Peyer's patch (tissue), 4 donors: ENCODE measurements around the gene SEC22A.

Experiments used
- POLR2A ChIP-seq, 2 donors: fragments of 450-650 bp; IDR thresholded peaks; one replicate each; pipeline ENCODE4 v1.5.1; 2017; ENCODE audit warnings: antibody characterized with exemption in 2 of 2, mild to moderate bottlenecking in 2 of 2, moderate library complexity in 2 of 2
- TF ChIP-seq, protein P1 (sequence below), 6 experiments: fragments of 450-650 bp in 4 of 6; fragments of 200-600 bp in 2 of 6; sonication (generic) in 1 of 6; IDR thresholded peaks; one replicate each; pipeline ENCODE4 v1.5.1; 2017 to 2019; ENCODE audit warnings: antibody characterized with exemption in 6 of 6, mild to moderate bottlenecking in 3 of 6, moderate library complexity in 1 of 6

DNA sequence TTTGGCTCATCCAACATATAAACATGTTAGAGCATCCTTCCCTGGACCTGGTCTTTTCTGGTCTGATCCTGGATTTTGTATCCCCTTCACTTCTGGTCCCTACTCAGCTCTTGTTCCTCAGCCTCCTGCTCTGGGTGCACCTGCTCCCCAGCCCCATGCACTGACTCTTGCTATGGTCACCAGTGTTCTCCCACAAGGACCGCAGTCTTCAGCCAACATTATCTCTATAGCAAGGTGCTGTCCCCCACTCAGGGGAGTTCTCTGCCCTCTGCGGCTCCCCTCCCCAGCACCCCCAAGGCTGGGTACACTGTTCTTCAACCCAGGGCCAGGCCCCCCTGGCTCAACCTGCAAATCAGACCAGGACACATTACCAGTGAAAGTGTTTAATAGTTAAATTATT lies 80.2 kb downstream of the SEC22A start:
- no peak for TF ChIP-seq POLR2A (IDR thresholded peaks at IDR 0.05)
- TF ChIP-seq, protein P1, sequence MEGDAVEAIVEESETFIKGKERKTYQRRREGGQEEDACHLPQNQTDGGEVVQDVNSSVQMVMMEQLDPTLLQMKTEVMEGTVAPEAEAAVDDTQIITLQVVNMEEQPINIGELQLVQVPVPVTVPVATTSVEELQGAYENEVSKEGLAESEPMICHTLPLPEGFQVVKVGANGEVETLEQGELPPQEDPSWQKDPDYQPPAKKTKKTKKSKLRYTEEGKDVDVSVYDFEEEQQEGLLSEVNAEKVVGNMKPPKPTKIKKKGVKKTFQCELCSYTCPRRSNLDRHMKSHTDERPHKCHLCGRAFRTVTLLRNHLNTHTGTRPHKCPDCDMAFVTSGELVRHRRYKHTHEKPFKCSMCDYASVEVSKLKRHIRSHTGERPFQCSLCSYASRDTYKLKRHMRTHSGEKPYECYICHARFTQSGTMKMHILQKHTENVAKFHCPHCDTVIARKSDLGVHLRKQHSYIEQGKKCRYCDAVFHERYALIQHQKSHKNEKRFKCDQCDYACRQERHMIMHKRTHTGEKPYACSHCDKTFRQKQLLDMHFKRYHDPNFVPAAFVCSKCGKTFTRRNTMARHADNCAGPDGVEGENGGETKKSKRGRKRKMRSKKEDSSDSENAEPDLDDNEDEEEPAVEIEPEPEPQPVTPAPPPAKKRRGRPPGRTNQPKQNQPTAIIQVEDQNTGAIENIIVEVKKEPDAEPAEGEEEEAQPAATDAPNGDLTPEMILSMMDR (IDR thresholded peaks at IDR 0.05), result no peak
